GM21515 (cell line): ENCODE measurements around the gene HMGCL.
"Not testable (repeated sequence)": the region's sequence is repeated elsewhere in the genome, so short reads cannot be mapped to it uniquely, and the experiment has no call there.

ENCODE experiments used
- ATAC-seq: cut with Tn5 transposase; IDR thresholded peaks from one replicate; pipeline ENCODE4 v1.9.1; 2021; ENCODE audit not compliant: unreplicated experiment

The HMGCL gene

GRCh38 chr1:23825076-23825761 is at the start of gene HMGCL:
Gene HMGCL, minus strand, starts transcription at chr1:23825429. Its CDS starts 14 bp downstream, at chr1:23825415.
- peak; percentile 70 for ATAC-seq

GRCh38 chr1:23872421-23872820 is 47.2 kb upstream of the HMGCL start:
- ATAC-seq, result no peak

GRCh38 chr1:23869051-23869450 is 43.8 kb upstream of the HMGCL start:
- ATAC-seq, result no peak

- no peak for ATAC-seq
Measured at GRCh38 chr1:23868557-23869016, 43.4 kb upstream of the HMGCL start.

DNA sequence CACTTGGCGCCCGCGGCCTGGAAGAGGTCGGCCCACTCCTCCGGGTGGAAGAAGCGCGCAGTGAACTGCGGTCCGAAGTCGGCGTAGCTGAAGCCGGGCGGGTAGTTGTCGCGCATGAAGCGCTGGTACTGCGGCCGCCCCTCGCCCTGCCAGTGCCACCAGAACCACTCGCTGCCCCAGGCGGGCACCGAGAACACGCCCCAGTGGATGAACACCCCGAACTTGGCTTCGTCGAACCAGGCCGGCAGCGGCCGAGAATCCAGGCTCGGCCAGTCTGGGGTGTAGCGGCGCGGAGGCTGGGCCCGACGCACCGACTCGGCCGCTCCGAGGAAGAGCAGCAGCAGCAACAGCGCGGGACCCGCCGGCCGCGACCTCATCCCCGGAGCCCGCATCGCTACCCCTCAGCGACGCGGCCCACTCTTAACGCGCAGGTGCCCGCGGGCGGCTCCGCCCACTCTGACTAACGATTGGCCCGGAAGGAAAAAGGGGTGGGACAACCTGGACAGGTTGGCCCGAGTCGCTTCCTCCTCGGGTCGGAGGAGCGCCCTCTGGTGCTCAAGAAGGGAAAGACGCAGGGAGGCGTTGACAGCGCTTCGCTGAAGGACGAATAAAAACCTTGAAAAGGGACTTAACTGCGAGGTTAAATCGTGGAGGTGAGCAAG is 42.8 kb upstream of the HMGCL start, which contains the start of gene FUCA1:
FUCA1 (minus strand) TSS at position 396 of the 662 bp plus-strand sequence; CDS start at position 392, 4 bp downstream.
- peak; percentile 91 for ATAC-seq

DNA sequence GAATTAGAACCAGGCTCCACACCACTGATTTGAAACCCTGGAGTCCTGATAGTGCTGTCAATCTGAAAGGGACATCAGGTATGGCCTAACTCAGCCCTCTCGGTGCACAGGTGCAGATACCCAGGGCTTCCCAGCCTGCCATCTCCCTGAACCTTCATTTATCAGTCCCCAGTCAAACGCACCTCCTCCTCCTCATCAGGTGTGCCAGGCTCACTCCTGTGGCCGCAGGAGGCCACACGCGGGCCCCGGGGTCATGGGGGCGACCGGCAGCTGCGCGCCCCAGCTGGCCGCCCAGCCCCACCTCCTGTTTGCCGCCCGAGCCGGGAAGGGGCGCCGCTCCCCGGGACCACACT is 42.3 kb upstream of the HMGCL start:
- peak; percentile 25 for ATAC-seq

GRCh38 chr1:23865543-23865930 is 40.3 kb upstream of the HMGCL start:
- ATAC-seq, result no peak

DNA sequence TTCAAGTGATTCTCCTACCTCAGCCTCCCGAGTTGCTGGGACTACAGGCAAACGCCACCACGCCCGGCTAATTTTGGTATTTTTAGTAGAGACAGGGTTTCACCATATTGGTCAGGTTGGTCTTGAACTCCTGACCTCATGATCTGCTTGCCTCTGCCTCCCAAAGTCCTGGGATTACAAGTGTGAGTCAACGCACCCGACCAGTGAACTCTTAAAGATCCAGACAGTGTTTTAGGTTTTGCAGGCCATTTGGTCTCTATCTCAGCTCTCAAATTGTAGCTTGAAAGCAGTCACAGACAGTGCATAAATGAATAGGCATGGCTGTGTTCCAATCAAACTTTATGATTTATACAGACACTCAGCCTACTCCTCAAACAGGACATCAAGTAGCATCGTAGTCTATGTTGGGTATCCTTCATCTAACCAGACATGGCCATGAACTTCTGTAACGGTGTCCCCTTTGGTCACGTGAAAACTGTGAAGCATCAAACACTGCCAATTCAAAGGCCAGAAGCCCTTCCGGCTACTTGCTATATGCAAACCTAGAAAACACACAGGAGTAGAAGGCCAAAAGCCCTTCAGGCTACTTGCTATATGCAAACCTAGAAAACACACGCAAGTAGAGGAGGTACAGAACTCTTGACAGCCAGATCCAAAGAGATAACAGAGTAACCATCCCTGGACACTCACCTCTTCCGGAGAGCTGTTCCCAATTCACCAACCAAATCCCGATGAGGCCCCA is 39.7 kb upstream of the HMGCL start:
- ATAC-seq, result no peak

- no peak for ATAC-seq
Measured at GRCh38 chr1:23862640-23863039, 37.4 kb upstream of the HMGCL start.

DNA sequence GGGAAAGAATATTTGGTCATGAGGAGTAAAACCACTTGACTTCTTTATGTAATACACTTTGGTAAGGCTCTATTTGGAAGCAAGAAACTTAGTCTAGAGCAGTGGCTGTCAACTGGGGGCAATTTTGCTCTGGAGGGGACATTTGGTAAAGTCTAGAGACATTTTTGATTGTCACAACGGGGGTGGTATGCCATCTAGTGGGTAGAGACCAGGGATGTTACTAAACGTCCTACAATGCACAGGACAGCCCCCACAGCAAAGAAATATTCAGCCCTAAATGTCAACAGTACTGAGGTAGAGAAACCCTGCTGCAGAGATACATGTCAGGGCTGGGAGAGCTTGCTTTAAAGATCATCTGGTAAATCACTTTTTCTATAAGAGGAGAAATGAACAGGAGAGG is 29.3 kb upstream of the HMGCL start:
- ATAC-seq, result no peak

DNA sequence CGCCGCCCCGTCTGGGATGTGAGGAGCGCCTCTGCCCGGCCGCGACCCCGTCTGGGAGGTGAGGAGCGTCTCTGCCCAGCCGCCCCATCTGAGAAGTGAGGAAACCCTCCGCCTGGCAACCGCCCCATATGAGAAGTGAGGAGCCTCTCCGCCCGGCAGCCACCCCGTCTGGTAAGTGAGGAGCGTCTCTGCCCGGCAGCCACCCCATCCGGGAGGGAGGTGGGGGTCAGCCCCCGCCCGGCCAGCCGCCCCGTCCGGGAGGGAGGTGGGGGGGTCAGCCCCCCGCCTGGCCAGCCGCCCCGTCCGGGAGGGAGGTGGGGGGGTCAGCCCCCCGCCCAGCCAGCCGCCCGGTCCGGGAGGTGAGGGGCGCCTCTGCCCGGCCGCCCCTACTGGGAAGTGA is 27.9 kb upstream of the HMGCL start:
- ATAC-seq, result not testable (repeated sequence)

DNA sequence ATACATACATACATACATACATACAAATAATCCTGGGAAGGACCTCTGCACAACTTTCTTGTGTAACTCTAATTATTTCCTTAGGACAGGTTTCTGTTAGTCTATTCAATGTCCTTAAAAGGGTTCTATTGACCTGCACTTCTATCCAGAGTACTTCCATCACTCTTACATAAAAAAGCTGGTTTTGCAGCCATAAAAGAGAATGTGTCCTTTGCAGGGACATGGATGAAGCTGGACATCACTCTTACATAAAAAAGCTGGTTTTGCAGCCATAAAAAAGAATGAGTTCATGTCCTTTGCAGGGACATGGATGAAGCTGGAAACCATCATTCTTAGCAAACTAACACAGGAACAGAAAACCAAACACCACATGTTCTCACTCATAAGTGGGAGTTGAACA is 26.2 kb upstream of the HMGCL start:
- not testable (repeated sequence) for ATAC-seq

- ATAC-seq, result no peak
Measured at GRCh38 chr1:23848673-23849616, 23.7 kb upstream of the HMGCL start.

- not testable (repeated sequence) for ATAC-seq
Measured at GRCh38 chr1:23847482-23848095, 22.4 kb upstream of the HMGCL start.

GRCh38 chr1:23845163-23845562 is 19.9 kb upstream of the HMGCL start:
- no peak for ATAC-seq

DNA sequence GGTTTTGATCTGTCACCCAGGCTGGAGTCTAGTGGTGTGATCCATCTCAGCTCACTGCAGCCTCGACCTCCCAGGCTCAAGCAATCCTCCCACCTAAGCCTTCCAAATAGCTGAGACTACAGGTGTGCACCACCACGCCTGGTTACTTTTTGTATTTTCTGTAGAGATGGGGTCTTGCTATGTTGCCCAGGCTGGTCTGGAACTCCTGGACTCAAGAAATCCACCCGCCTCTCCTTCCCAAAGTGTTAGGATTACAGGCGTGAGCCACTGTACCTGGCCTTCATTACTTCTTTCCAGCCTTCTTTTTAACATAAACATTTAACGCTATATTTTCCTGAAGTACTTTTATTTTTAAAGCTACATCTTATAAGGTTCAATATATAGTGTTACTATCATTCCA is 18.4 kb upstream of the HMGCL start:
- no peak for ATAC-seq

DNA sequence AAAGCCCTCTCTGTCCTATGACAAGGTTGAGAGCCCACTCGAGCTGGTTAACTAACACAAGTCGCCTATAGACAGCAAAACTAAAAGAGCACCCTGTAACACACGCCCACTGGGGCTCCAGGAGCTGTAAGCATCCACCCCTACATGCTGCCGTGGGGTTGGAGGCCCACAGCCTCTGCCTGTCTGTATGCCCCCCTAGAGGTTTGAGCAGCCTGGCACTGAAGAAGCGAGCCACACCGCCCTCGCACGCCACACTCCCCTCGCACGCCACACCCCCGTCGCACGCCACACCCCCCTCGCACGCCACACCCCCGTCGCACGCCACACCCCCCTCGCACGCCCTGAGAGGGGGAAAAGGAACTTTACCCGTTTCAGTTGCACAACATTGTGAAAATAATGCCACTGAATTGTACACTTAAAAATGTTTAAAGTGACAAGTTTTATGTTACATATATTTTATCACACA is 13.2 kb upstream of the HMGCL start:
- no peak for ATAC-seq

DNA sequence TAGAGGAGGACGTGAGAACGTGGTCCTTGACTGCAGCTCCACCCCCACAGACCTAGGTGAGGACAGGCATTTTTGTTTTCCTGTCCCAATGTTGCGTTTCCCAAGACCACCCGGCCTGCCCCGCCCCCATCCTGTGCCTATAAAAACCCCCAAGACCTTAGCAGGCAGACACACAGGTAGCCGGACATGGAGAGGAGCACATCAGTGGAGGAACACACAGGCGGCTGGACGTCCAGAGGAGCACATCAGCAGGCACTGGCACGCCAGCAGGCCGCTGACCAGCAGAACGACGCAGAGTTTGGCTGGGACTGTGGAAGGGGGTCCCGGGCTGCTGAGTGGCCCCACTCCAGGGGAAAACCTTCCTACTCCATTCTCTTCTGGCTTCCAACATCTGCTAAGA is 12.7 kb upstream of the HMGCL start:
- no peak for ATAC-seq

DNA sequence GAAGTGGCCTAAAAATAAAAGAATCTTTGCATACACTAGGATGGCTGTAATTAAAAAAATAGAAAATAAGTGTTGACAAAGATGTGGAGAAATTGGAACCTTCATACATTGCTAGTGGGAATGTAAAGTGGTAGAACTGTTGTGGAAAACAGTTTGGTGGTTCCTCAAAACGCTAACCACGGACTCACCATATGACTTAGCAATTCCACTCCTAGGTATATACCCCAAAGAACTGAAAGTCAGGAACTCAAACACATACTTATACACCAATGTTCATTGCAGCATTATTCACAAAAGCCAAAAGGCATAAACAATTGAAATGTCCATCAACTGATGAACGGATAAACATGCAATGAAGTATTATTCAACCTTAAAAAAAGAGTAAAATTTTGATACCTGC is 10.8 kb upstream of the HMGCL start:
- ATAC-seq, result no peak

GRCh38 chr1:23834156-23834555 is 8.9 kb upstream of the HMGCL start:
- ATAC-seq, result not testable (repeated sequence)
